ENCODE data around the gene FAM163A.
"Not testable (repeated sequence)": the region's sequence is repeated elsewhere in the genome, so short reads cannot be mapped to it uniquely, and the experiment has no call there.

Gene FAM163A

GRCh38 chr1:179742717-179743678 is at the start of gene FAM163A:
FAM163A (plus strand) TSS chr1:179743291; CDS start chr1:179813098, 69,807 bp downstream.
- DNase-seq (ENCODE audit: low read depth) = no peak

- DNase-seq (ENCODE audit: low read depth) = not testable (repeated sequence)
Observed at GRCh38 chr1:179694530-179694929, 48.6 kb upstream of the FAM163A start.

GRCh38 chr1:179702946-179703539 is 40.0 kb upstream of the FAM163A start:
- no peak for DNase-seq (ENCODE audit: low read depth)

DNA sequence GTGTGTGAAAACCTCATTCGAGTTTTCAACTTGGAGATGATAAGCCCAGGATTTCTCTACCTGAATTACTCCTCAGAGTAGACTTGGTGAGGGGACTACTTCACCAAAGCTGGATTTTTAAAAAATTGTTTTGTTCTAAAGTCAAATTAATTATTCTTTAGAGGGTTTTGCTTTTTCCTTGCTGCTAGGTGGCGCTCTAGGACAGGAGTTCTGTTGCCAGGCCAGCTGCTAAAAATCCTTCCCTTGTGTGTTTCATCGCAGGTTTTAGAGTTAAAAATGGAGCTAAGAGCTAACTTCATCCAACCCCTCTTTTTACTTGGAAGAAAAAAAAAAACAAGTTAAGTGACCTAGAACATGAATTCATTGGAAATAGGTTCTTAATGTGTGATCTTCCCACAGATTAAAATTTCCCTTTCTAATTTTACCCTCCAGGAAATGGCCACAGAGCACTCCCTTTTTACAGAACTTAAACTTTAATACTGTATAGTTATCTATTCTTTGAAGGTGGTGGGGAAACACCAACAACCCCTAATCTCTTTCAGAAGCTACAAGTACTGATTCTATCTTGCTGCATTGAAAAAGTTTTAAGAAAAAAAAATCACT is 36.7 kb upstream of the FAM163A start:
- peak; percentile 46 for DNase-seq (ENCODE audit: low read depth)

DNA sequence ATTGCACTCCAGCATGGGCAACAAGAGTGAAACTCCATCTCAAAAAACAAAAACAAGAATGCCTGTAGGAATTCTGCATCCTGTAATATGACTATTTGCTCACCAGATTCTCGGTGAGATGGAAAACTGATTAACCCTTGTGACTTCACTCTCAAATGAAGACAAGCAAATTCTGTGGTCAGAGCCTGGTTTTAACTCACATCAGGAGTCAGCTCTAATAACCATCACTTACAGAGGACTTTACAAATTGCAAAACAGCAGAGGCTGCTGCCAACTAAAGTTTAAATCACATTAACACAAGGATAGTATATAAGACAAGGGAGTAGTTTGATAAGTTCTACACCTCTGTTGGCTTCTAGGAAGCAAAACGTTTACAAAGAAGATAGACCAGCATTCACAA is 35.7 kb upstream of the FAM163A start:
- no peak for DNase-seq (ENCODE audit: low read depth)

DNA sequence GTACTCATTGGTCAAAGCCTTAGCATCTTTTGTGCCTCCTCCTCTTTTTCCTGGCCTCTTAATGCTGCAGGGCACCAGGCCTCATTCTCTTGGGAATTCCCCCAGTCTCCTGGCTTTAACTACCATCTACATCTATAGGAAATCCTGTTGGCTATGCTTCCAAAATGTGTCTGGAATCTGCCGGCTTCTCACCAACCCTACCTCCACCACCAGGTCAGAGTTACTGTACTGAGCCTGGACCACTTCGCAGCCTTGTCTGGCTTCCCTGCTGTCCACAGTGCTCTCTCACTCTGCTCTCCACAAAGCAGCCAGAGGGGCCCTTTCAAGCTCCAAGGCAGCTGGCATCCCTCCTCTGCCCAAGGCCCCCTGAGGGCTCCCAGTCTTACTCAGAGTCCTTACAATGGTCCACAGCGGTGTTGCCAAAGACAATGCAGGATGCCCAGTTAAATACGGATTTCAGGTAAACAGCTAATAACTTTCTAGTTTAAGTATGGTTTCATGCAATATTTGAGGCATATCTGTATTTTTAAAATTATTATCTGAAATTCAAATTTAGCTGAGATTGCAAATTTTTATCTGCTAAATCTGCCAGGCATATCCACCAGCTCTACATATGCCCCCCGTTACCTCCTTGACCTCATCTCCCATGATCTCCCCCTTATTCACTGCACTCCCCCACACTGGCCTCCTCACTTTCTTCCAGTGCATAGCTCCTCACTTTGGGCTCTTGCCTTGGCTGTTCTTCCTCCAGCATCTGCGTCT is 34.5 kb upstream of the FAM163A start:
- DNase-seq (ENCODE audit: low read depth) = no peak

- DNase-seq (ENCODE audit: low read depth) = no peak
Observed at GRCh38 chr1:179709841-179710329, 33.2 kb upstream of the FAM163A start.

GRCh38 chr1:179714159-179714558 is 28.9 kb upstream of the FAM163A start:
- DNase-seq (ENCODE audit: low read depth) = no peak

DNA sequence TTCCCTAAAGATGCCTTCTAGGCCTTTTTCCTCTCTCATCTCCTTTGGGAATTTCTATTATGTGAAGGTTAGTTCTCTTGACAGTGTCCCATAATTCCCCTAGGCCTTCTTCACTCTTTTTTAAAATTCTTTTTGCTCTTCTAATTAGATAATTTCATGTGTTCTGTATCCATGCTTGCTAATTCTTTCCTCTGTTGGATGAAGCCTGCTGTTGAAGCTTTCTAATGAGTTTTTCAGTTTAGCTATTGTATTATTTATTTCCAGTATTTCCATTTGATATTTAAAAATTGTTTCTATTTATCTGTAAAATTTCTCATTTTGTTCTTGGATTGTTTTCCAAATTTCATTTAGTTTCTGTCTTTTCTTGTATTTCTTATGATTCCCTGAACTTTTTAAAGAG is 28.5 kb upstream of the FAM163A start:
- no peak for DNase-seq (ENCODE audit: low read depth)

DNA sequence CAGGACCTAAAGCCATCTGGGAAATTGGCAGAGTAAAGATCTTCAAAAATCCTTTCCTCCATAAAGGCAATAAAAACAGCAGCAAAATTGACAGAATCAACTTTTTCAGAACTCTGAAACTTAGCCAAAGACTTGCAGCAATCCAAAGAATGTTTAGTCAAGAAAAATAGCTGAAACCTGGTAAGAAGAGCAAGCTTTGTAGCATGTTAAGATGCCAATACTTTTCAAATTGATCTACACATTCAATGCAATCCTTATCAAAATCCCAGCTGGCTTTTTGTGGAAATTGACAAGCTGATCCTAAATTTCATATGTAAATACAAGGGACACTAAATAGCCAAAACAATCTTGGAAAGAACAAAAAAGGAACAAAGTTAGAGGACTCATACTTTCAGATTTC is 23.8 kb upstream of the FAM163A start:
- DNase-seq (ENCODE audit: low read depth) = no peak

GRCh38 chr1:179728271-179728670 is 14.8 kb upstream of the FAM163A start:
- DNase-seq (ENCODE audit: low read depth) = no peak

DNA sequence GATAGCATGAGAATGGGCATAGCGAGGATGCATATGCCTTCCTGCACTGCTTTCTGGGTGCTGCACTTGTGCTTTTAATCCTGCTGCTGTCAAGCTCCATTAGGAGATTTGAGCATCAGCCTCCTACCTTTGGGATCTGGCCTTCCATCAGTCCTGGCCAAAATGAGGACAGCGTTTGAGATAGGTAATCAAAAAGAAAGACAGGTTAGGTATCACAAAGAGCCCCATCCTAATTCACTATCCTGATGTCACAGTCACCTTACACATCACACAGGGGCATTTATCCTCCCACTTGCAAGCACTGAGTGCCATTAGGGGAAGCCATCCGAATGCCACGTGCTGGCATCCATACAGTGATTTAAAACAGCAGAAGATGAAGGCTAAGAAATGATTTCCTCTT is 13.2 kb upstream of the FAM163A start:
- no peak for DNase-seq (ENCODE audit: low read depth)

DNA sequence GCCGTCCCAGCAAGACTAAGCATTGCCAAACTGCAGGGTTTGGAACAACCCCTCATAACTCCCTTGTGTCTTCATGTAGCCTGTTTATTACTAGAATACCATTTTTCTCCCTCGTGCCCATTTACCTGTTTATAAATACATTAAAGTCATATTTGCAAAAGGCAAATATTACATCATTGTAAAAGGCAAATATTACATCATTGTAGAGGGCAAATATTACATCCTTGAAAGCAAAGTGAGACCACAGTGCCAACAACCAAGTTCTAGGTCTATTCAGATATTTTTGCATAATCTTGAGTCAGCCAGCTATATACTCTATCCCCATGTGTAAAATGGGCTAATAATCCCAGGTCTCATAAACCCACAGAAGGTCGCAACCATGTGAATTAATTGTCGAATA is 11.4 kb upstream of the FAM163A start:
- no peak for DNase-seq (ENCODE audit: low read depth)

- no peak for DNase-seq (ENCODE audit: low read depth)
Observed at GRCh38 chr1:179742291-179742690, 800 bp upstream of the FAM163A start.

GRCh38 chr1:179743679-179744400 is 749 bp downstream of the FAM163A start:
- no peak for DNase-seq (ENCODE audit: low read depth)

DNA sequence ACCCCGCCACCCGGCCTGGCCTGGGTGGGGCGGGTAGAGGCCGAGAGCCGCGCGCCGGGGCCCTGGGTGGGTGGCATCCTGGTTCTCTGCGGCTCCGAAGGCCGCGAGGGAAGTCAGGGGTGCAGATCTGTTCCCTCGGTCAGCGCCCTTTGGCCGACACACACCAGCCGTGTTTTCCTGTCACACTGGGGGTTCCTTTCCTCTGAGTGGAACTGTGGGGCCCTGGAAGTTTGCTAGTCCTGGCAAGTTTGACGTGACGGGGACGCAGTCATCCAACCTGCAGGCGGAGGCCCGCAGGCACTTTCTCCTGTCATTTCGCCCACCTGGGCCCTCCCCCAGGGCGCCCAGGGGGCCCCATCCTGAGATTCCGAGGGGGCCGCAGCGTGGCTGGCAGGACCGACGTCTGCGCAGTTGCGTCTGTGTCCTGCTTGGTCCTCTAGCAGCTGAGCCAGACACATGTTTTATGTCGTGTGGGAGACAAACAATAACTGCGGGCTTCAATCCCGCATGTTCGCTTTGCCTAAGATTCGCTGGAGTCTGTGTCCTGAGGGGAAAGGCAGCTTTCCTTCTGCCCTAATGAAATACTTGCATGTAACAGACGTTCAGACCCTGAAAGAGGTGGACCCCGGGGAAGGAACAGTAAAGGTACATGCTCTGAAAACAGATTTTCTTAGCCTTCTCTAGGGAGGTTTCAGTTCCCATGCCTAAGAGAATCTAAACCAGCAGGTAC is 1.5 kb downstream of the FAM163A start:
- DNase-seq (ENCODE audit: low read depth) = no peak

GRCh38 chr1:179745131-179745611 is 2.1 kb downstream of the FAM163A start:
- DNase-seq (ENCODE audit: low read depth) = no peak

GRCh38 chr1:179745743-179746142 is 2.7 kb downstream of the FAM163A start:
- no peak for DNase-seq (ENCODE audit: low read depth)

DNA sequence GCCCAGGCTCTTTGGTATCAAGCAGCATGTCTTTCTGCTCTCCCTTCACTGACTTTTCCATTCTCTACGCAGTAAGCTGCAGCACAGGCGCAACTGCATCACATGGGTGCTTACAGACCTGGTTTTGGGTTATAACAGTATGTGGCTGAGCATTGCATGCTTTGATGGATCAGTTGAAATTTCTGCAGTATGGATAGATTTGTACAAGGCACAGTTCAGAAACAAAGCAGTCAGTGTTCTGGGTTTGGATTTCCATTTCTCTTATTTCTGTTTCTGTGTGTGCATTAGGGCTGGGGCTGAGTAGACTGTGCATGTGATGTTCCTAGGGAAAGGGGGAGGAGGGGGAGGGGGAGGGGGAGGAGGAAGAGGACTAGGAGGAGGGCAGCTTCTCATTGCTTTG is 4.5 kb downstream of the FAM163A start:
- no peak for DNase-seq (ENCODE audit: low read depth)

DNA sequence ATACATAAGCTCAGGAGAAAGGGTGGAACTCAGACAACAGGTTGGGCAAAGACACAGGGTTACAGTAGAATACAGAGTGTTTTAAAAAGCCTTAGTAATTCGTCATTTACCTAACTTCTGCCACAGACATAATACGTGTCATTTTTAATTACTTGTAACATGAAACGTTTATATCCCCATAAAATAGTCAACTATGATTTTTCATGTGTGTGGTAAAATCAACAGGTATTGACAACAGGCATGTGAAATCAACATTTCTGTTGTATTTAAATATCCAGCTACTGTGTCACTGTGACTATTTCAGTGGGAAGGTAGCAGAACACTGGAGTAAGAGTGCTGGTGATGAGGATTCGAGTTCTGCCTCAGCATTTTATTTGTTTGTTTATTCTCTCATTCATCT is 5.7 kb downstream of the FAM163A start:
- no peak for DNase-seq (ENCODE audit: low read depth)

GRCh38 chr1:179750630-179751029 is 7.5 kb downstream of the FAM163A start:
- DNase-seq (ENCODE audit: low read depth) = no peak

Measured in activated T-cell treated with anti-CD3 and anti-CD28 coated beads for 24 hours (primary cell).